Caco-2 (cell line): ENCODE measurements around the gene ACOT7. TPM values are rescaled to one million over a fixed set of nuclear protein-coding genes. Genes with fewer than 3 reads are reported as not detected.

Experiments
- BruUV-seq: library from RNA; stranded (reverse); fragments of 400-500 nt; replicated peaks from 2 replicates; lab custom pipeline; 2021; lab: Mats Ljungman, UMichigan
- CTCF ChIA-PET: fragments of 300-600 bp; sonication (Branson Sonifier 250); formaldehyde crosslinking; loops from one replicate; lab custom pipeline; 2022; ENCODE audit warnings: antibody characterized with exemption; lab: Charles Lee
- POLR2A ChIA-PET: fragments of 300-600 bp; sonication (Branson Sonifier 250); formaldehyde crosslinking; loops from one replicate; lab custom pipeline; 2022; ENCODE audit warnings: antibody characterized with exemption; lab: Charles Lee
- DNase-seq, 2 experiments: peaks; one replicate each; pipeline versions ENCODE4 v3.0.0 to v3.0.0-alpha.2; 2020 to 2022
- H3K27me3 ChIP-seq: replicated peaks from 2 replicates; pipeline ENCODE4 v1.6.0; 2011; ENCODE audit warnings: low read length; ENCODE audit not compliant: control insufficient read depth, insufficient read depth
- H3K36me3 ChIP-seq: 2 replicates; pipeline ENCODE4 v1.5.1; 2011; ENCODE audit warnings: low read length; ENCODE audit not compliant: control insufficient read depth, insufficient read depth
- H3K4me1 ChIP-seq: fragments of 250-450 bp; sonication (Bioruptor Pico); 2 replicates; pipeline ENCODE4 v1.5.1; 2020; ENCODE audit warnings: mild to moderate bottlenecking
- H3K4me3 ChIP-seq: 2 replicates; pipeline ENCODE4 v1.5.1; 2011; ENCODE audit warnings: low read depth, mild to moderate bottlenecking, control low read depth, low read length
- H3K9me3 ChIP-seq: fragments of 250-450 bp; sonication (Bioruptor Pico); 2 replicates; pipeline ENCODE4 v1.5.1; 2020; ENCODE audit warnings: mild to moderate bottlenecking, moderate library complexity
- H3K27ac Mint-ChIP-seq: one replicate; pipeline ENCODE4 v1.8.0; 2022; ENCODE audit warnings: mixed read lengths; ENCODE audit not compliant: unreplicated experiment
- H3K27me3 Mint-ChIP-seq: one replicate; pipeline ENCODE4 v1.8.0; 2022; ENCODE audit warnings: mixed read lengths; ENCODE audit not compliant: insufficient read depth, unreplicated experiment
- H3K36me3 Mint-ChIP-seq: one replicate; pipeline ENCODE4 v1.8.0; 2022; ENCODE audit warnings: mild to moderate bottlenecking, mixed read lengths; ENCODE audit not compliant: insufficient read depth, unreplicated experiment
- H3K4me1 Mint-ChIP-seq: one replicate; pipeline ENCODE4 v1.8.0; 2022; ENCODE audit warnings: low read depth, mixed read lengths; ENCODE audit not compliant: unreplicated experiment
- H3K4me3 Mint-ChIP-seq: one replicate; pipeline ENCODE4 v1.8.0; 2022; ENCODE audit warnings: mild to moderate bottlenecking, moderate library complexity, mixed read lengths; ENCODE audit not compliant: unreplicated experiment
- H3K9me3 Mint-ChIP-seq: one replicate; pipeline ENCODE4 v1.8.0; 2022; ENCODE audit warnings: mixed read lengths; ENCODE audit not compliant: unreplicated experiment
- CTCF ChIP-seq, 2 experiments: fragments of 200-600 bp in 1 of 2; IDR thresholded peaks; 1 replicate in 1 of 2; 2 replicates in 1 of 2; pipeline versions ENCODE4 v1.5.1 to v1.8.0; 2011 to 2022; ENCODE audit warnings: antibody characterized with exemption in 1 of 2, control low read depth in 1 of 2, inconsistent platforms in 1 of 2, low read depth in 1 of 2, low read length in 1 of 2, mild to moderate bottlenecking in 1 of 2, moderate library complexity in 1 of 2; ENCODE audit not compliant: insufficient read depth in 1 of 2, severe bottlenecking in 1 of 2, unreplicated experiment in 1 of 2
- intact Hi-C: fragments of 100-400 bp; cut with micrococcal nuclease; formaldehyde crosslinking; loops from one replicate; pipeline ENCODE4 v1.10.0; 2022; ENCODE audit not compliant: unreplicated experiment
- total RNA-seq: library from RNA; stranded (reverse); gene quantifications from 2 replicates; pipeline ENCODE4 v1.2.3, GENCODE V29; 2022

The ACOT7 gene
- total RNA-seq, 1 experiment from 2014 or later = 221 TPM

- Histone ChIP-seq H3K4me1 (no peaks in the 10 kb centered on the region), H3K9me3 (no peaks in the 10 kb centered on the region), H3K4me3 (no peak overlapping the region), H3K36me3 (no peaks in the 10 kb centered on the region; the same call in 1 of the 2 replicates), H3K27me3 (no peaks in the 10 kb centered on the region)
- intact Hi-C loops = no loop called here
- H3K9me3 Mint-ChIP-seq = no peaks in the 10 kb centered on the region
- no peak overlapping the region for H3K27ac Mint-ChIP-seq
- no peak overlapping the region for H3K4me3 Mint-ChIP-seq
- H3K4me1 Mint-ChIP-seq = no peaks in the 10 kb centered on the region
- BruUV-seq = no TSS peak
- peaks cover 22% of the 10 kb centered on the region for H3K36me3 Mint-ChIP-seq
- DNase-seq = no peak
- POLR2A ChIA-PET = no interaction called here
- no peak for TF ChIP-seq CTCF (IDR thresholded peaks at IDR 0.05; ENCODE audit: insufficient read depth in 1 of 2, low read depth in 1 of 2, low read length in 1 of 2, severe bottlenecking in 1 of 2, unreplicated experiment in 1 of 2)
- CTCF ChIA-PET = no interaction called here
- H3K27me3 Mint-ChIP-seq = no peaks in the 10 kb centered on the region
These were observed 110.8 kb downstream of the ACOT7 start for GRCh38 chr1:6282577-6283270.

- no peak for DNase-seq
- Mint-ChIP-seq H3K27ac (peak overlapping the region; percentile 55), H3K4me3 (no peak overlapping the region), H3K36me3 (peaks cover 17% of the 10 kb centered on the region), H3K4me1 (no peaks in the 10 kb centered on the region), H3K27me3 (no peaks in the 10 kb centered on the region), H3K9me3 (no peaks in the 10 kb centered on the region)
- BruUV-seq = no TSS peak
- no peaks in the 10 kb centered on the region for H3K4me1 ChIP-seq
- ChIA-PET CTCF (no interaction called here), POLR2A (no interaction called here)
- H3K36me3 ChIP-seq = no peaks in the 10 kb centered on the region; the same call in 1 of the 2 replicates
- H3K9me3 ChIP-seq = no peaks in the 10 kb centered on the region
- TF ChIP-seq CTCF (IDR thresholded peaks at IDR 0.05; ENCODE audit: insufficient read depth in 1 of 2, low read depth in 1 of 2, low read length in 1 of 2, severe bottlenecking in 1 of 2, unreplicated experiment in 1 of 2) = no peak
- intact Hi-C loops = no loop called here
- no peak overlapping the region for H3K4me3 ChIP-seq
- no peaks in the 10 kb centered on the region for H3K27me3 ChIP-seq
These were observed 111.8 kb downstream of the ACOT7 start for GRCh38 chr1:6281511-6282402.

- no TSS peak for BruUV-seq
- no peaks in the 10 kb centered on the region for H3K4me1 ChIP-seq
- Mint-ChIP-seq H3K36me3 (peaks cover 17% of the 10 kb centered on the region), H3K4me3 (no peak overlapping the region), H3K4me1 (no peaks in the 10 kb centered on the region), H3K9me3 (no peaks in the 10 kb centered on the region), H3K27me3 (no peaks in the 10 kb centered on the region), H3K27ac (no peak overlapping the region)
- intact Hi-C loops = no loop called here
- H3K36me3 ChIP-seq = no peaks in the 10 kb centered on the region; the same call in 1 of the 2 replicates
- POLR2A ChIA-PET = no interaction called here
- DNase-seq = peak in 1 of 2 experiments; percentile 32
- no peak overlapping the region for H3K4me3 ChIP-seq
- CTCF ChIA-PET = no interaction called here
- TF ChIP-seq CTCF (IDR thresholded peaks at IDR 0.05; ENCODE audit: insufficient read depth in 1 of 2, low read depth in 1 of 2, low read length in 1 of 2, severe bottlenecking in 1 of 2, unreplicated experiment in 1 of 2) = peak; percentile 10 to 43
- H3K9me3 ChIP-seq = no peaks in the 10 kb centered on the region
- H3K27me3 ChIP-seq = no peaks in the 10 kb centered on the region
These were observed 112.7 kb downstream of the ACOT7 start for GRCh38 chr1:6280761-6281451.
